Measurements from ENCODE around the gene SPAG16.

DNA sequence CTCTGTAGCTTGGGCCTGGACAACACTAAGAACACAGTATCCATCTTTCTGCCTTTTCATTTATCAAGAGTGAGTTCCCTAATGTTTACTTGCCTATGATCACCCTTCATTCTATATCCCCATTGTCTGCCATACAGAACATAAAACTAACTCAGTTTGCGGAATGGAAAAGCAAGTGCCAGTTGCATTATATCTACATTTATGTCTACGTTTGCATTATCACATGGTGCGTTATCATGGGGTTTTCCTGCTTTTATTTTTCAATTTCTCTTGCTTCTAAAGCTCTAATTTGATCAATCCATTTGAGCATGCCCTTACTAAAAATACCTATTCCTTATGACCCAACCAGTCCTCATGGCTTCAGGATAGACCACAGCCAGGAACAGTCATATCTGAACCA, 704.9 kb downstream of the SPAG16 start:
- TF ChIP-seq, protein P1, sequence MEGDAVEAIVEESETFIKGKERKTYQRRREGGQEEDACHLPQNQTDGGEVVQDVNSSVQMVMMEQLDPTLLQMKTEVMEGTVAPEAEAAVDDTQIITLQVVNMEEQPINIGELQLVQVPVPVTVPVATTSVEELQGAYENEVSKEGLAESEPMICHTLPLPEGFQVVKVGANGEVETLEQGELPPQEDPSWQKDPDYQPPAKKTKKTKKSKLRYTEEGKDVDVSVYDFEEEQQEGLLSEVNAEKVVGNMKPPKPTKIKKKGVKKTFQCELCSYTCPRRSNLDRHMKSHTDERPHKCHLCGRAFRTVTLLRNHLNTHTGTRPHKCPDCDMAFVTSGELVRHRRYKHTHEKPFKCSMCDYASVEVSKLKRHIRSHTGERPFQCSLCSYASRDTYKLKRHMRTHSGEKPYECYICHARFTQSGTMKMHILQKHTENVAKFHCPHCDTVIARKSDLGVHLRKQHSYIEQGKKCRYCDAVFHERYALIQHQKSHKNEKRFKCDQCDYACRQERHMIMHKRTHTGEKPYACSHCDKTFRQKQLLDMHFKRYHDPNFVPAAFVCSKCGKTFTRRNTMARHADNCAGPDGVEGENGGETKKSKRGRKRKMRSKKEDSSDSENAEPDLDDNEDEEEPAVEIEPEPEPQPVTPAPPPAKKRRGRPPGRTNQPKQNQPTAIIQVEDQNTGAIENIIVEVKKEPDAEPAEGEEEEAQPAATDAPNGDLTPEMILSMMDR (IDR thresholded peaks at IDR 0.05), result no peak
- no peak for TF ChIP-seq POLR2A (IDR thresholded peaks at IDR 0.05)

Data from testis (tissue), 2 donors.